Measurements from ENCODE around the gene UGT1A4. TPM values are rescaled to one million over a fixed set of nuclear protein-coding genes. Genes with fewer than 3 reads are reported as not detected.

The UGT1A4 gene
- total RNA-seq, 1 donor from 2014 or later, result not detected

DNA sequence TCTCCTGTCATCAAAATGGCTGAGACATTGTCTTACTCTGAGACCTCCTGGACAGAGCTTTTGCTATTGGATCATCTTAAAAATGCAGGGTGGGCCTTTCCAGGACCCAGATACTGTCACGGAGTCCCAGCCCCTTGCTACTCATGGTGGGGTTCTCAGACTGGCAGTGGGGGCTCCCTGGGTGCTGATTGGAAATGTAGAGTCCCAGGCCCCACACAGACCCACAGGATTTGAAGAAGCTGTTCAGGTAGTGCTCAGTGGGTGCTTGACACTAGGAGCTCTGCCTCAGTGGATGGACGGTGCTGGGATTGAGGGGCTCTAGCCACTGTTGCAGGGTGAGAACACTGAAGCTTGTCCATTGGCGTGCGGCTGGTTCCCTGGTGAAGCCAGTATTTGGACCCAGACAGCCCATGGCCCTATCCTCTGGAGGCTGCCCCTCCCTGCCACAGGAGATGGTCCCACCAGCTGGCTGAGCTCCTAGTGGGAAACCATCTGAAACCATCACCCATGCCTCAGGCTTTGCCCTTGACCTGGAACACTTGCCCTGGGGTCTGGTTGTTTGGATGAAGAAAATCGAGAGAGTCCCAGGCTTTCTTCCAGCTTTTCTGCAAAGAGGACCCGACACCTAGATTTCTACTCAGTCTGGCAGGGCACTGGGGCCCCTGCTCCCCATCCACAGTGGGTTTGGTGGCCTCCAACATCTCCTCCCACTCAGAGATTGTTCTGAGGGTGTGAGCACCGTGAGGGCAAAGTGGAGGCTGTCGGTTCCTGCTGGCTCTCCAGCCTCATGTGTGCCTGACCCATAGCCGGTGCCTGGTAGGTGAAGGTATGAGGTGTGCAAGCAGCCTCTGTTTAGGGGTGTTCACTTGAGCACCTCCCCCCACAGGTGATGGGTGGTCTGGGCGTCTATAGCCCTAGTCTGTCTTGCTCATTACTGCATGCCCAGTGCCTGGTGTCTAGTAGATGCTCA lies 89.7 kb downstream of the UGT1A4 start:
- FAIRE-seq, result no peak
- no peak for DNase-seq (ENCODE audit: low spot score in 2 of 2)

DNA sequence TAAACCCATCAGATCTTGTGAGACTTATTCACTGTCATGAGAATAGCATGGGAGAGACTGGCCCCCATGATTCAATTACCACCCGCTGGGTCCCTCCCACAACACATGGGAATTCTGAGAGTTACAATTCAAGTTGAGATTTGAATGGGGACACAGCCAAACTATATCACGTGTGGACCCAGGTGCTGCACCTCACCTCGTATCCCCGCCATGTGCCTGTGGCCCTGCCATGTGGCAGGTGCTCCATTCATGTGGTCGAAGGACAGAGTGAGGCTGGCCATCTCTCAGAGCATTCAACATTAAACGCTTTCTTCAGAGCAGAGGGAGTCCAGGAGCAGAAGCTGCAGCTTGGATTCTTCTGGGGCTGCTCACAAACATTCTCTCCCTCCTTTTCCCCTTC lies 91.8 kb downstream of the UGT1A4 start:
- FAIRE-seq (no peak), DNase-seq (ENCODE audit: low spot score in 2 of 2) (no peak)

DNA sequence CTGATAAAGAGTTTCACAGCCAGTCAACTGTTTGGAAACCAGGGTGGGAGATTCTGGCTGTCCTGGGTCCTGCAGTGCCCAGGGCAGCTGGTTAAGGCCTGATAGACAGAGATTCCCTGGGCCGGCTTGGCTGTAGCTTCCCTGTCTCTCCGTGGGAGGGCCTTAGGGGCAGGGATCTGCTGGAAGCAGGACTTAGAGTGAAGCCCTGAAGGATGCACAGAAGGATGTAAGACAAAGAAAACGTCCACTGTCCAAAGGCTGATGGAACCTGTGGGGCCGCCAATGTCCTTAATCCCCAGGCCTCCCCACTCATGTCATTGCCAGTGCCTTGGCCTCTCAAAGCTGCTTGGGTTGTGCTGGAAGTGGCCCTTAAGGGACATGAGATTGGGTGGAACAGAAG lies 92.6 kb downstream of the UGT1A4 start:
- no peak for DNase-seq (ENCODE audit: low spot score in 2 of 2)
- FAIRE-seq, result no peak

DNA sequence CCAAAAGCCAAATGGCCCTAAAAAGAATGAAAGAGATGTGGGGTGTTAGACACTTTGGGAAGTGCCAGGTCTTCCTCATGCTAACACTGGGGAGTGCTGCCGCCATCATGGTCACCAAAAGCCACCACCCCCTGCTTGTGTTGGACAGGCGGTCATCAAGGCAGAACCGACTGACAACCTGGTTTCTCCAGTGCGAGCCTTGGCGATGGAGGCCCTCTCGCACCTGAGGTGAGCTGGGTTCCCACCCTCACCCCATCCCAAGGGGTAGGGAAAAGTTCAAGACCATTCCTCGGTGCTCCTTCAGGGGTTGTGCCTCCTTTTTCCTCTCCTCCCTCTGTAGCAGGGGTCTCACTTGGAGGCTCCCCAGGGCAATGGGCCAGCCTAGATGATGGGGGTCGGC lies 93.2 kb downstream of the UGT1A4 start:
- DNase-seq (ENCODE audit: low spot score in 2 of 2) (no peak), FAIRE-seq (no peak)

DNA sequence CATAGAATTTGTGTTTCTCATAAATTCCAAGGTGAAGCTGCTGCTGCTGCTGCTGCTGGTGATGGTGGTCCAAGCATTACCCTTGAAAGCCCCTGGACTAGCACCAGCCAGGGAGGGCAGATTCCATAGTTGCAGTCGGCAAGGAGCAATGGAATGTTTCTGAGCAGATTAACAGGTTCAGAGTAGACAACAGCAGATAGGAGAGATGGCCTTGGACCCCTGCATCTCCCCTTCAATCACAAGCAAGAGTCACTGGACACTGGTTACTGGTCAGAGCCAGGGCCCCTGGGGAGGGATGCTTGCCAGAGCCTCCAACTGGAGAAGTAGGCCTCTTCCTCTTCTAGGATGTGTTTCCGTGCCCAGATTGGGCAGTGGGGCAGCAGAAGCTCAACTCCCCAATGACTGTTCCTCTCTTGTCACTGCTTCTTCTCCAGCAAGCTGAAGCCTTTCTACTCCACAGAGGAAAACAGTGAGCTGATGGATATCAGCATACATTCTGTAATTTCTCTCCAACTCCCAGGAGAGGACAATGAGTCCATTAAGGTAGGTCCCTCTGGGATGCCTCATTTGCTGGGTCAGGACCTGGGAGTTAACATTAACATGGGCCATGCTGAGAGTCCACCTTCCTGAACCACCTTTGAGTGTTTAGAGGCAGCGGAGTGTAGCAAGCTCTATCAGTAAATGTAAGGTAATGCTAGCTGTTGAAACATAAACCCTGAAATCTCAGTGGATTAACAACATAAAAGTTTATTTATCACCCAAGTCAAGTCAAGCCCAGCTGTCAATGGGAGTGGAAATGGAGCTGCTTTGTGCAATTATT lies 94.9 kb downstream of the UGT1A4 start:
- no peak for DNase-seq (ENCODE audit: low spot score in 2 of 2)
- no peak for FAIRE-seq

DNA sequence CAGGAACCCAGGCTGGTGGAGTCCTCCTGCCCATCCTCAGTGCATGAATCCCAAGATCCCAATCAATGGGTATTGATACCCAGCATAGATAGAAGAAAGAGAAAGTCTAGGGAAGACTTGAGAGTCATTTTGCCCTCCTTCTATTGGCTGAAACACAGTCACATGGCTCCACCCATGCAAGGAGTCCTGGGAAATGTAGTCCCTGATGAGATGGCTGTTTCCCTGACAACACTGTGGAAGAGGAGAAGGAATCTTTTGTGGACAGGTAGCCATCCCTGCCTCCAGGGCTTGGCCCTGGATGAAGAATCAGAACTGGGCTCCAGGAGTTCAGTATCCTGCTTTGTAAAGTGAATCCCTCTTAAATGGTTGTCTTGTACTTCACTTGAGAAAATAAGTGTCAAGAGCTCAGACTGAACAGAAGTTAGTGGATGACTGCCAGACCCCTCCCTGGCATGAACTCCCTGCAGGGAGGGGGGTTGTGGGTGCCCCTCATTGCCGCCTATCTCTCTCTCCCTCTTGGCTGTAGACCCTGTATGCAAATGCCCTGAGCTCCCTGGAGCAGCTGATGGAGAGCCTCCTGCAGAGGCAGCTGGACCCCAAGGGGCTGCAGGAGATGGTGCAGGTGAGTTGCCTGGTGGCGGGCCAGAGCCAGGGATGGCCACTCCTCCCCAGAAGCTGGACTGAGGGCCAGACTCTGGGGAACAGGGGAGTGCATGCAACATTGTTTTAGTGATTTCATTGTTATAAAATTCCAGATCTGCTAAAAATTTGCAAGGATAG lies 95.7 kb downstream of the UGT1A4 start:
- no peak for DNase-seq (ENCODE audit: low spot score in 2 of 2)
- no peak for FAIRE-seq

DNA sequence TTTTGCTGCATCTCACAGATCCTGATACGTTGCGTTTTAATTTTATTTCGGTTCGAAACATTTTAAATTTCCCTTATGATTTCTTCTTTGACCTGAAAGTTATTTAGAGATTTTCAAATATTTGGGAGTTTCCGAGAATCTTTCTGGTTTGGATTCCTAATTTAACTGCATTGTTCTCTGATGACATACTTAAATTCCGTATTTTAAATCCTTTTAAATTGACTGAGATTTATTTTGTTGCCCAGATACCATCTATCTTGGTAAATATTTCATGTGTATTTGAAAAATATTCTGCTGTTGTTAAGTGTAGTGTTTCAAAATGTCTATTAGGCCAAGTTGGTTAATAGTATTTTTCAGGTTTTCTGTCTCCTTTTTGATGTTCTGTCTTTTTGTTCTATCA lies 97.3 kb downstream of the UGT1A4 start:
- FAIRE-seq (no peak), DNase-seq (ENCODE audit: low spot score in 2 of 2) (no peak)

DNA sequence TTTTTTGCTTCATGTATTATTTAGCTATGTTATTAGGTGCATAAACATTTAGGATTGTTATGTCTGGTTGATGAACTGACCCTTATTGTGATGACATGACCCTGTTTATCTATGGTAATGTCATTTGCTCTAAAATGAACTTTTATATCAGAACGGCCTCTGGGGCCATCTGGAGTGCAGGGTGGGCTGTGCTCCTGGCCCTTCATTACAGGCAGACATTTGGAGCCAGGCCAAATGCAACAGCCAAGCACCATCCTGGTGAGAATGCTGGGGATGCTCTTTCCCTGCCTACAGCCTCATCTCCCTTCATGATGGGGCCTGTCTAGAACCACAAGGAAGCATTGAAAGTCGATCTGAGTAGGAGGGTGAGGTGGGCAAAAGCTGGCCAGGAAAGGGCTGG lies 97.8 kb downstream of the UGT1A4 start:
- FAIRE-seq (no peak), DNase-seq (ENCODE audit: low spot score in 2 of 2) (no peak)

DNA sequence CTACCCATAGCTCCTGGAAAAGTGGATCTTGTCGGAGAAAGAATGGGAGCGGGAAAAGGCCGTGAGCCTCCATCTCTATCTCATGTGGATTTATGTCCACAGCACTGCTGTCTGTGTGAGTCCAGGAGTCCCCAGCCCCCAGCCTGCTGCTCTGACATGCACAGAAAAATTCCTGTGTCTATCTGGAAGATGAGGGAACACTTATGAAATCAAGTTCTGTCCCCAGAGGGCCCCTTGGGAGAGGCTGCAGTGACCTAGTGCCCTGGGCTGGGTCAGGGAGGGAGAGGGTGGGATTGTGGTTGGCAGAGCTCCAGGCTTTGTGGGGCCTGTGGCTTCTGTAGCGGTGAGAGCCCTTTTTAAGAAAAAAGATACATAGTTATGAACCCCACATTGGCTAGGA lies 98.2 kb downstream of the UGT1A4 start:
- no peak for DNase-seq (ENCODE audit: low spot score in 2 of 2)
- FAIRE-seq, result no peak

DNA sequence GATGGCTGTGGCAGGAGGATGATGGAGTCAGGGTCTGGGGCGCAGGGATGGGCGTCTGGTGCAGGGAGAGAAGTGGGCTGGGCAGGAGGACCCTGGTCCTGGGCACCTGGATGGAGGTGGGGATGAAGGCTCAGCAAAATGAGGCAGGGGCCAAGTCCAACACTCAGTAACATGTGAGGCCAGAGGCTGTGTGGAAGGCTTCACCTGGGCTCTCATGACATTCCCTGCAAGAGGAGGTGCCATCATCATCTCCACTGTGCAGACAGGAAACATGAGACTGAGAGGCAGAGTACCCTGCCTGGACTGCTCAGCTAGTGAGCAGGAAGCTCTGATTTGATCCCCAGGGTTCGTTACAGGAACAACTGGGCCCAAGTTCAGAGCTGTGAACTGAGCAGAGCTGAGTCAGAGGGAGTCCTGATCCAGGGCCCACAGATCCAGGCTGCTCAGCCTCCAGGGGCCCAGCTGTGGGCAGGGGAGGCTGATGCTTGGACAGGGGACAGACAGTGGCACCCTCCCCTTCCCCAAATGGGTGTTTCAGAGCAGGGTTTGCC lies 98.9 kb downstream of the UGT1A4 start:
- no peak for FAIRE-seq
- no peak for DNase-seq (ENCODE audit: low spot score in 2 of 2)

DNA sequence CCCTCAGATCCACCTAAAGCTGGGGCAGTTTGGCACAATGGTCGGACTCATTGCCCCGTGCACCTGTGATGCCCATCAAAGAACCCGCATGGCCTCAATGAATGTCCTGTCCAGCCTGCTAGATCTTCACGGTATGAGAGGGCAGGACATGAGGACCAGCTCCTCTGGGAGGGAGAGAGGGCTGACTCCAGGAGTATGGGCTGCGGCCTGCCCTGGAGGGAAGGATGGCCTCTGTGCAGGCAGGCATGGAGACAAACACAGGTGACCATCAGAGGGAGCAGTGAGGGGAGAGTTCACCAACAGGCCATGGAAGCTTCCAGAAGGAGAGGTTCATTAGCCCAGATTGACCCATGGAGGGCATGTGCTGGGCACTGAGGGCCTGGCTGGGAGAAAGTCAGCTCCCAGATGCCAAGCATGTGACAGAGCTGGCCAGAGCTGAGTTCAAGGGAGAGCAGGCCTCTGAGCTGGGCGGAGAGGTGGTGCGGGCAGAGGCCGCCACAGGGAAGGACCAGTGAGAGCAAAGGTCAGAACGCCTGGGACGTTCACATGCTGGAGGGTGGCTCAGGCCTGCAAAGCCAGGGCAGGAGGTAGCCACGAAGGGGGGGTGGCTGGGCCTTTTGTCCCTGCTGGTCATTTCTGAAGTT lies 99.6 kb downstream of the UGT1A4 start:
- no peak for FAIRE-seq
- no peak for DNase-seq (ENCODE audit: low spot score in 2 of 2)

DNA sequence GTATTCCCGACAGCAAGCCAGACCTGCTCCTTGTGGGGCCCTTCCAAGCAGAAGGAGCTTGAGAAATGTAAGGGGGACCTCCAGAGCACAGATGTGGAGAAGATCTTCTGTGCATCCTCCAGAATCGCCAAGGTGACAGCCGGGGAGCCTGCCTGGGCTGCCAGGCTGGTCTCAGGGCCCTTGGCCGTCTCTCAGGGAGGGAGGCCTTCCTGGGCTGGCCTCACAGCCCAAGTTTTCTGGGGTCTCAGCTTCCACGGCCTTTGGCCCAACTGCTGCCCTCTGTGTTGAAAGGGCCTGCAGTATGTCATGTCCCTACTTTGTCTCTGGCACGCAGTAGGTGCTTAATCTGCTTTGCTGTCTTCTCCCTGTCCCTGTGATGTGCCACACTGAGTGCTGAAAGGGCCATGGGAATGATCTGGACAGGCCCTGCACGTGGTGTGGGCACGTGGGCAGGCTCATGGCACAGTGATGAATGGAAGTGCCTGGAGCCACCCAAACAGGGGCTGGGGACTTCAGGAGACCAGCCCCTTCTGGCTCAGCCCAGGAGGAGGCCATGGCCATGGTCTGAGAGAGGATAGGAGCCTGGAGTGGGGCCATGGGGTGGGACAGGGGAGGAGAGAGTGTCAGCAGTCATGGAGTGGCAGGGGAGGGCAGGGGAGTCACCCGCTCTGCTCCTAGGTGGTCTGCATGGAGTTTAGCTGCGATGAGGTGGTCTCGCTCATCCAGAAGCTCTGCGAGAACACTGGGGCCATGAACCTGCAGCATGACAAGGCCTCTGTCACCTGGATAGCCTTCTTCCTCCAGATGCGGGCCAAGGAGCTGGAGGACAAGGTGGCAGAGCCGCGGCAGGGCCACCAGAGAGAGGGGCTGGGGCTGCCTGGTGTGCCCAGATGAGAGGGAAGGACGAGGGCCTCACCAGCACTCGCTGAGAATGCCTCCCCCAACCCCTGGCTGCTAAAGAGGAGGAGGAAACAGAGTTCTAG lies 100.4 kb downstream of the UGT1A4 start:
- FAIRE-seq, result no peak

DNA sequence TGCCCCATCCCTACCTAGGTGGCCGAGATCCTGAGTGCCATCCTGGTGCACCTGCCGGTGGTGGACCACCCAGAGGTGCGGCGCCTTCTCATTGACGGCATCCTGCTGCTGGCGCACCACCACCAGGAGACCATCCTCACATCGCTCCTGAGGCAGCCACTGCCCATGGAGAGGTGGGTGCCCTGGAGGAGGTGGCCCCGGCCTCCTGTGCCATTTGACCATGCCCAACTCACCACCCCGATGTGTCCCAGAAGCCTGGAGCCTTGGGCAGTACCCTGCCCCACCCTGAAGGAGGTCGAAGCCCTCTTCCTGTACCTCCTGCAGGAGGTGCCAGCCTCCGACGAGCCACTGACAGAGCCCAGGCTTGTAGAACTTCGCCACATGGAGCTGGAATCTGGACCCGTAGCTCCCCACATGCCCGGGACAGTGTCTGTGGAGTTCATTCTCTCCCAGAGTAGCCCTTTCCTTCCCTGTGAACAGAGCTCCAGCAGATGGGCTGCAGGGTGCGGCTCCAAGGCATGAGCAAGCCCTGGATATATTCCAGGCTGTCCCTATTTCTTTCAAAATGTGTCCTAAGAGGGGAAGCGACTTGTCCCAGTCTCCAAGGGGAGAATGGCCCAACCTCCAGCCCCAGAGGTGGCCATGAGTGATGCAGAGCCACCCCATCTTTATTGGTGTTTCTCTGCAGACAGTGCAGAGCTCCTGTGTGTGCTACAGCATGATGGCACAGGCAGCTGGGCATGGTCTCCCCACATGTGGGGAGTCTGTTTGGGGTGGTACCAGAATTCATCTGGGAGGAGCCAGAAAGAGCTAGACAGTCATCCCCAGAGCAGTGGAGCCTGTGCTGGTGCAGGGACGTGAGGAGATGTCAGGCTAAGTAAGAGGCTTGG lies 101.6 kb downstream of the UGT1A4 start:
- no peak for FAIRE-seq
- DNase-seq (ENCODE audit: low spot score in 2 of 2), result no peak

More for the DNA sequence above, 100.4 kb downstream of the UGT1A4 start:
- no peak for DNase-seq (ENCODE audit: low spot score in 2 of 2)

DNA sequence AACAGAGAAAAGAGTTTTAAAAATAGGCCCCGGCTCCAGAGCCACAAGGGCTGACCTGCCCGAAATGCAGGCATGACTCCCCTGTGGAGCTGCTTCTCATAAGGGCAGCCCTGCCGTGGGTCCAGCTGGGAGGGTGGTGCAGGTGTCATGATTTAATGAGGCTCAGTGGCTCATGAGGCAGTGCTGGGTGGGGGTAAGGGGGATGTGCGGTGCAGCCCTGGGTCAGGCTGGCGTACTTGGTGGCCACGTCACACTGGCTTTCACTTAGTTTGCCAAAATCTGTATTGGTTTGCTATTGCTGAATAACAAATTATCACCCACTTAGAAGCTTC lies 102.2 kb downstream of the UGT1A4 start:
- FAIRE-seq, result no peak

DNA sequence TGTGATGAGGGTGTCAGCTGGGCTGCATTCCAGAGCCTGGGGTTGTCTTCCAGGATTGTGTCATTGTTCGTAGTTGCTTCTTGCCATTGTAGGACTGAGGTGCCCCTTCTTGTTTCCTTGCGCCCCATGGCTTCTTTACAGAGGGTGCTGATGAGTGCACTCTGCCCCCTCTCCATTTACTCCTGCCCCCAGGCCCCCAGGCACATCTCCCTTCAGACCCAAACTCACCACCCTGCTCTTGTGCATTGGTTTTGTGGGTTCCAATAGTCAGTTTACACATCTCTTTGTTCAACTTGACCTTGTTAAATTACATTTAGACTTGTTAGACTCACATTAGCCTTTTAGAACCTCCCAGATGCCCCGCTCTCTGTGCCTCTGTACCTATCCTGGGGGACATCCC lies 102.7 kb downstream of the UGT1A4 start:
- FAIRE-seq, result no peak
- DNase-seq (ENCODE audit: low spot score in 2 of 2), result no peak

More for the DNA sequence above, 102.2 kb downstream of the UGT1A4 start:
- DNase-seq (ENCODE audit: low spot score in 2 of 2), result no peak

DNA sequence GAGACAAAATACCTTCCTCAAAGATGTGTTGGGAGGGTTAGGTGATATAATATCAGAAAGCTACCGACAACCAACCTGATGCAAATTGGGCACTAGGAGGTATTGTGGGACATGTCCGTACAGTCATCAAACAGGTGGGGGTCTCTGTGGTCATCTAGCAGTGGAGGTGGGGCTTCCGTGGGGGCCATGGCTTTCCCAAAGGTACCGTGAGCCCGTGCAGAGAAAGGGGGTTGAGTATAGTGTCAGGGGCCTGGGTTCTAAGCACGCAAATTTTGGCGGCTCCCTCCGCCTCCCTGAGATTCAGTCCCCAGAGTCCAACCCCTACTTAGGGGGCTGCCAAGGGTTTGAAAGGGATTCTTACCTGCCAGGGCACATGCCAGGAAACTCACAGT lies 103.2 kb downstream of the UGT1A4 start:
- no peak for FAIRE-seq
- no peak for DNase-seq (ENCODE audit: low spot score in 2 of 2)

DNA sequence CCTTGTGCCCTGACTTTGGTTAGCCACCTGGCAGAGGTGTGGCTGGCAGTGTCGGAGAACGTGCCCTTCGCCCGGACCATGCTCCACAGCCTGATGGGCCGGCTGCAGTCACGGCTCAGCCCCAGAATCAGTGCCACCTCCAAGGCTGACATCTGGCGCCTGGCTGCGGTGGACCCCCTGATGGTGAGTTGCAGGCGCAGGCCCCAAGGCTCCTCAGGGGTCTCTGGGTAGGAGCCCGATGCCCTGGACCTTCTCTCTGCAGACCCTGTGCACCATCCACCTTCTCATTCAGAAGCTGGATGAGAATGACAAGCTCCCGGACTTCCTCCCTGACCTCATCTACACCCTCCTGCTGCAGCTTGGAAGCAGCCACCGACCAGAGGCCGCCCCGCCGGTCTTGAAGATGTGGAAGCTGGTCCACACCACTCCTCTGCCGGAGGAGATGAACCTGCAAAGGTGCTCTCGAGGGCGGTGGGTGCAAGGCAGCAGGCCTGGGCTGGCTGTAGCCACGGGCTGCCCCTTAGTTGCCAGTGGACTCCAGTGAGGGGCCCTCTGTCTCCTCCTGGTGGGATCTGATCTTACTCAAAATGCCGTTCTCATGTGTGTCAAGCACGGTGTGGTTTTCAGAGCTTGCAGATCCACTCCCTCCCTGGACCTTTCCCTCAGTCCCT lies 103.7 kb downstream of the UGT1A4 start:
- FAIRE-seq (no peak), DNase-seq (ENCODE audit: low spot score in 2 of 2) (no peak)
